HFFc6 (cell line): Measurements from ENCODE around the gene POM121L2. TPM values are rescaled to one million over a fixed set of nuclear protein-coding genes. Genes with fewer than 3 reads are reported as not detected.

ENCODE experiments used
- DNase-seq: peaks from one replicate; pipeline ENCODE4 v3.0.0-alpha.2; 2018
- H3K27ac Mint-ChIP-seq: 2 replicates; pipeline ENCODE4 v1.8.0; 2020; ENCODE audit warnings: mild to moderate bottlenecking, mixed read lengths
- H3K27me3 Mint-ChIP-seq: 2 replicates; pipeline ENCODE4 v1.8.0; 2021; ENCODE audit warnings: mild to moderate bottlenecking, moderate library complexity, mixed read lengths; ENCODE audit not compliant: insufficient read depth
- H3K36me3 Mint-ChIP-seq: 2 replicates; pipeline ENCODE4 v1.8.0; 2021; ENCODE audit warnings: low read depth, mixed read lengths
- H3K4me1 Mint-ChIP-seq: 2 replicates; pipeline ENCODE4 v1.8.0; 2020; ENCODE audit warnings: low read depth, mixed read lengths
- H3K4me3 Mint-ChIP-seq: 2 replicates; pipeline ENCODE4 v1.8.0; 2020; ENCODE audit warnings: mild to moderate bottlenecking, moderate library complexity, mixed read lengths
- H3K9me3 Mint-ChIP-seq: 2 replicates; pipeline ENCODE4 v1.8.0; 2020; ENCODE audit warnings: mild to moderate bottlenecking, mixed read lengths
- total RNA-seq, 6 experiments: library from RNA; stranded (reverse); fragmentation: NEBNext Ultra II Directional; extraction: Animal tissue kit (Norgen Biotek cat#: 25700); gene quantifications; 2 replicates in 1 of 6; 3 replicates in 5 of 6; pipeline ENCODE4 v1.2.3, GENCODE V29; 2021
- TF ChIP-seq, protein P1 (sequence below): fragments of 200-600 bp; sonication (generic); IDR thresholded peaks from 2 replicates; pipeline ENCODE4 v1.5.0; 2021; ENCODE audit warnings: antibody characterized with exemption, mild to moderate bottlenecking

The POM121L2 gene
- total RNA-seq, 6 experiments from 2014 or later = not detected

DNA sequence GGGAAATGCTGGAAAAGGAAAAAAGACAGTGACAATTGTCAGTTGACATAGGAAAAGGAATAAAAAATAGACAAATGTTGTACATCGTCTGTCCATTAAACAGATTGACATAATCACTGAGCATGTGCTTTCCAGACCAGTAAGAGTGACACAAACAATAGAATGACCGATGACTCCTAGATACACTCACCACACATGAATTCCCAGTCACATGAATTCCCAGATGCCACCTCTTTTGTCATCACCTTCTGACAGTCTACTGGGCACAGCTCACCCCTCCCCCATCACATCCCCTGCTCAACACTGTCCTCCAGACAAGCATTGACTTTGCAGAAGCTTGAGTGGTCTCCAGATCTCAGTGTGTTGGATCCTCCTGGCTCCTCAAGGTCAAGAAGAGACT, 25.9 kb downstream of the POM121L2 start:
- no peak for DNase-seq
- TF ChIP-seq, protein P1, sequence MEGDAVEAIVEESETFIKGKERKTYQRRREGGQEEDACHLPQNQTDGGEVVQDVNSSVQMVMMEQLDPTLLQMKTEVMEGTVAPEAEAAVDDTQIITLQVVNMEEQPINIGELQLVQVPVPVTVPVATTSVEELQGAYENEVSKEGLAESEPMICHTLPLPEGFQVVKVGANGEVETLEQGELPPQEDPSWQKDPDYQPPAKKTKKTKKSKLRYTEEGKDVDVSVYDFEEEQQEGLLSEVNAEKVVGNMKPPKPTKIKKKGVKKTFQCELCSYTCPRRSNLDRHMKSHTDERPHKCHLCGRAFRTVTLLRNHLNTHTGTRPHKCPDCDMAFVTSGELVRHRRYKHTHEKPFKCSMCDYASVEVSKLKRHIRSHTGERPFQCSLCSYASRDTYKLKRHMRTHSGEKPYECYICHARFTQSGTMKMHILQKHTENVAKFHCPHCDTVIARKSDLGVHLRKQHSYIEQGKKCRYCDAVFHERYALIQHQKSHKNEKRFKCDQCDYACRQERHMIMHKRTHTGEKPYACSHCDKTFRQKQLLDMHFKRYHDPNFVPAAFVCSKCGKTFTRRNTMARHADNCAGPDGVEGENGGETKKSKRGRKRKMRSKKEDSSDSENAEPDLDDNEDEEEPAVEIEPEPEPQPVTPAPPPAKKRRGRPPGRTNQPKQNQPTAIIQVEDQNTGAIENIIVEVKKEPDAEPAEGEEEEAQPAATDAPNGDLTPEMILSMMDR = no peak
- Mint-ChIP-seq H3K27ac (no peak overlapping the region), H3K9me3 (peaks cover 5% of the 10 kb centered on the region), H3K4me3 (no peak overlapping the region), H3K36me3 (peaks cover 15% of the 10 kb centered on the region; the same call in 1 of the 2 replicates), H3K4me1 (peaks cover 39% of the 10 kb centered on the region), H3K27me3 (peaks cover 68% of the 10 kb centered on the region)

GRCh38 chr6:27283279-27283678, 28.8 kb downstream of the POM121L2 start:
- DNase-seq = no peak
- peaks cover 37% of the 10 kb centered on the region for H3K4me1 Mint-ChIP-seq
- peaks cover 15% of the 10 kb centered on the region; the same call in 1 of the 2 replicates for H3K36me3 Mint-ChIP-seq
- H3K4me3 Mint-ChIP-seq = no peak overlapping the region
- TF ChIP-seq, protein P1 = no peak
- peaks cover 5% of the 10 kb centered on the region for H3K9me3 Mint-ChIP-seq
- no peak overlapping the region for H3K27ac Mint-ChIP-seq
- peaks cover 56% of the 10 kb centered on the region for H3K27me3 Mint-ChIP-seq

DNA sequence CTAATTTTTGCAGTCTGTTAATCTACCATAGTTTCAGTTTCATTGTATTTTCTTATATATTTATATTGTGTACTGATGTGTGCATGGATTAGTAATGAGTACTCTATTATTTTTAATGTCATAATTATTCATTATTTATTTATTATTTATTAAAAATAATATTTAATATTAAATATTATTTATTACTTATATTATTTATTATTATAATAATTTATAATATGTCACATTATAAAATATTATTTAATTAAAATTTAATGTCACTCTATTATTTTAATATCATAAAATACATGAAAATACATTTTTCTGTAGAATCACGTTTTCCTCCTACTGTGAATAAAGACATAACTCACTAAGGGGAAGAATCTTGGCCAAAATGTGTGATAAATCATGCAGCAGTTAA, 30.5 kb downstream of the POM121L2 start:
- H3K9me3 Mint-ChIP-seq = peaks cover 5% of the 10 kb centered on the region
- H3K27me3 Mint-ChIP-seq = peaks cover 48% of the 10 kb centered on the region
- DNase-seq = no peak
- peak overlapping the region; percentile 86; the same call in 1 of the 2 replicates for H3K4me3 Mint-ChIP-seq
- TF ChIP-seq, protein P1 = no peak
- H3K27ac Mint-ChIP-seq = no peak overlapping the region
- H3K36me3 Mint-ChIP-seq = peaks cover 15% of the 10 kb centered on the region; the same call in 1 of the 2 replicates
- peaks cover 27% of the 10 kb centered on the region for H3K4me1 Mint-ChIP-seq

- Mint-ChIP-seq H3K27me3 (peaks cover 43% of the 10 kb centered on the region), H3K36me3 (peaks cover 15% of the 10 kb centered on the region; the same call in 1 of the 2 replicates), H3K9me3 (peaks cover 5% of the 10 kb centered on the region), H3K4me1 (peaks cover 27% of the 10 kb centered on the region), H3K27ac (no peak overlapping the region), H3K4me3 (peak overlapping the region; percentile 86; the same call in 1 of the 2 replicates)
- TF ChIP-seq, protein P1 = no peak
- DNase-seq = no peak
Observed at GRCh38 chr6:27281105-27281539, 31.0 kb downstream of the POM121L2 start.

DNA sequence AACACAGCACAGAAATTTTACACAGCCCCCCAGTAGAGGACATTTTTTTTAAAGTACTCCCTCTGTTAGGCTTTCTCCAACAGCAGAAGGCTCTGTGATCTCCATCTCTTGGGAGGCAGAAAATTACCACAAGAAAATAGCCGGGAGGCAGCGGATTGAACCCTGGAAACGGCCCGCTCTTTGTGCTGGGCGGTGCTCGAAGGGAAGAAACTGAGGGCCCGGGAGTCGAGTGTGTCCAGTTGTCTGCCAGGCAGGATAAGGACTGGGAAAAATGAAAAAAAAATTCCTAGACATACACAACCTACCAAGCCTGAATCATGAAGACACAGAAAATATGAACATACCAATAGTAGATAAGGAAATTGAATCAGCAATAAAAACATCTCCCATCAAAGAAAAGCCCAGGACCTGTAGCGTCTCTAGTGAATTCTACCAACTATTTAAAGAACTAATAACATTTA, 31.5 kb downstream of the POM121L2 start:
- DNase-seq = no peak
- Mint-ChIP-seq H3K36me3 (peaks cover 15% of the 10 kb centered on the region; the same call in 1 of the 2 replicates), H3K9me3 (peaks cover 5% of the 10 kb centered on the region), H3K4me3 (peak overlapping the region; percentile 86), H3K4me1 (peaks cover 27% of the 10 kb centered on the region), H3K27ac (peak overlapping the region; percentile 22; the same call in 1 of the 2 replicates), H3K27me3 (peaks cover 41% of the 10 kb centered on the region)
- TF ChIP-seq, protein P1 = no peak
